ENCODE data around the gene ALDH4A1.
A peak's percentile ranks its signal among the peaks of the same experiment; 100 is the strongest.

The ALDH4A1 gene, protein sequence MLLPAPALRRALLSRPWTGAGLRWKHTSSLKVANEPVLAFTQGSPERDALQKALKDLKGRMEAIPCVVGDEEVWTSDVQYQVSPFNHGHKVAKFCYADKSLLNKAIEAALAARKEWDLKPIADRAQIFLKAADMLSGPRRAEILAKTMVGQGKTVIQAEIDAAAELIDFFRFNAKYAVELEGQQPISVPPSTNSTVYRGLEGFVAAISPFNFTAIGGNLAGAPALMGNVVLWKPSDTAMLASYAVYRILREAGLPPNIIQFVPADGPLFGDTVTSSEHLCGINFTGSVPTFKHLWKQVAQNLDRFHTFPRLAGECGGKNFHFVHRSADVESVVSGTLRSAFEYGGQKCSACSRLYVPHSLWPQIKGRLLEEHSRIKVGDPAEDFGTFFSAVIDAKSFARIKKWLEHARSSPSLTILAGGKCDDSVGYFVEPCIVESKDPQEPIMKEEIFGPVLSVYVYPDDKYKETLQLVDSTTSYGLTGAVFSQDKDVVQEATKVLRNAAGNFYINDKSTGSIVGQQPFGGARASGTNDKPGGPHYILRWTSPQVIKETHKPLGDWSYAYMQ

DNA sequence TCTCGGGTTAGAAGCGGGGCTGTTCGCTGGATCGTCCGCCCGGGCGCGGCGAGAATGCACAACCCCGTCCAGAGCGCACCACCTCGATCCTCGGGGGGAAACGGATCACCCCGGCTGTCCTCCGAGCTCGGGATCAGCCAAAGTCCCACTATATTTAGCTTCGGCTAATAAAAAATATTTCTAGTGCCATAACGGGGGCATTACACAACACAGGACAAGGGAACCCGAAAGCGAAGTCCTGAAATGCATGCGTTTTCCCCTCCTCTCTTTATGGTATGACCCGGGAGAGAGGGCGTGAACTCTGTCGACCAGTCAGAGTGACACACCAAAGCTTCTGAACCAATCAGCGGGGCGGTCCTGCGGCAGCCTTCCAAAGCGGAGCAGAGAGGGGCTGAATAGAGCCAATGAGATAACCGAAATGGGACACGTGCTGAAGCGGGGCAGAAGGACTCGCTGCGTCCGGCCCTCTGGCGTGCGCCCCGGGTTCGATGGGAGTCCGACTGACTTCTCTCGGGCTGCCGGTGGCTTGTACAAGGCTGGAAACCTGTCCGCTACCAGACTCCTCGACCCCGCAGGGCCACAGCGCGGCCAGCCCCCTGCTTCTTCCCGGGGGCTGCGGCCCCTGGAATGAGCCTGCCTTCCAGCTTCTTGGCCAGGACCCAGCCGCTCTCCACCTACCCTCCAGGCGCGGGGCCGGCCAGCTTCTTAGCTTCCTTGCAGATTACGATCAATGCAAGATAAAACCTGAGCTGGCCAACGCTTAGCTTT, at the start of gene ALDH4A1:
ALDH4A1 (minus strand) TSS at position 33 of the 768 bp plus-strand sequence; CDS start at position 1, 32 bp downstream.
- peak; percentile 99 for DNase-seq

DNA sequence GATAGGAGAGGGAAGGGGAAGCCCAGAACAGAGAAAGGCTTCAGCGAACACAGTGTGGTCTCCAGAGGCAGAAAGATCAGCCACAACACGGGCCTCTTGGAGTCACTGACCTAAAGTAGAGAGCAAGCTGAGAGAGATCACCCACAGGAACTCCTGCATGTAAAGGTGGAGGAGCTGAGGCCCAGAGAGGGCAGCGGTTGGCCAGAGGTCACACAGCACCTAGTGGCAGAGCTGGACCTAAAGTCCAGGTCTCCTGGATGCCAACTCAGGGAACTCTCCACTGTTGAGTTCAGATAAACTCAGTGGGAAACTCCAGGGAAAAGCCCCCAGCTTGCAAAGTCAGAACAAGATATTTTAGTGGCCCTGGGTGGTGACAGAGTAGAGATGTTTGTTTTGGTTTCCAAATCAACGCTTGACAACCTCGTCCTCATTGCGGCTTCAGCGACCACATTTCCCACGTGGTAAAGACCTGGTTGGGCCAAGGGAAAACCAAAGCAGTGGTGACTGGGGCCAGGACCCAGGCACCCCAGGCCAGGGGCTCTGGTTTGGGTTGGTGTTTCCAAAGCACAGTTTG, 49.5 kb upstream of the ALDH4A1 start:
- DNase-seq: no peak

DNA sequence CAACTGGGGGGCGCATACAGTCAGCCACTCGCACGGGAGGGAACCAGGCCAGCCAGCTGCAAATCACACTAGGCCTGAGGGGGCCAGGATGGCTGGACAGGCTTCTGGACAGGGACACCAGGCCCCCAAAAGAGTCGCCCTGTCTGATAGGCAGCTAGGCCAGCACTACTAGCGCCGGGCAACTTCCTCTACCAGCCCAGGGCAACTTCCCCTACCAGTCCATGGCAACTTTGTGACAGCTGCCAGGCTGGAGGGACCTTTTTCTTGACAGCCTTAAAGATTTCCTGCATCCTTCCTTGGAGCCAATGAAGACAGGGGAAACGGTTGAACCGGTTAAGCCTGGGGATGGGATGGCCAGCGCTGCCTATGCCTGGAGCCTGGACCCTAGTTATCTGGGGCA, 49.1 kb upstream of the ALDH4A1 start:
- DNase-seq: no peak

DNA sequence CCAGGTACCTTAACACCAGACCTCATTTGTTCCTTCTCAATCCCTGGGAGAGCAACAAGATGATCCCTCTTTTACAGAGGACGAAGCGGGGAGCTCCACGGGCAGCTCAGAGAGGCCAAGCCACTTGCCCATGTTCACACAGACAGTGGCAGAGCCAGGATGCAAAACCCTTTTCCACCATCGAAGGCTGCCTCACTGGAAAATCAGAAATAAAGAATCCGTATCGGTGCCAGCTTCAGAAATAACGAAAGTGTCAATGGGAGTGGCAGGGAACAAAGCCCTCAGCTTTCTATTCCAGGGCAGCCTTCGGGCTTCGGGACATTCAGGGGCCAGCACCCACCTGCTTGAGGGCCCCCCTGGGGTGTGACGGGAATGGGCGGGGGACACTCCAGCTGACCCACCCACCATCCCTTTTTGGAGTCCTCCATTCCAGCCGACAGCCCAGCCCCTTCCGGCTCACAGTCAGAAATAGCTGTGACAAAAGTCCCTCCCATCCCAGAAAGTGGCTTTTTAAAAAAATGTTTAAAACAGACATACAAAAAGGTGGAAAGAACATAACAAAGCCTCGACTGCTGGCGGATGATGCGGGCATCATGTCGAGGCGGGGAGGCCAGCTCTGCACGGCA, 48.2 kb upstream of the ALDH4A1 start:
- DNase-seq: no peak

DNA sequence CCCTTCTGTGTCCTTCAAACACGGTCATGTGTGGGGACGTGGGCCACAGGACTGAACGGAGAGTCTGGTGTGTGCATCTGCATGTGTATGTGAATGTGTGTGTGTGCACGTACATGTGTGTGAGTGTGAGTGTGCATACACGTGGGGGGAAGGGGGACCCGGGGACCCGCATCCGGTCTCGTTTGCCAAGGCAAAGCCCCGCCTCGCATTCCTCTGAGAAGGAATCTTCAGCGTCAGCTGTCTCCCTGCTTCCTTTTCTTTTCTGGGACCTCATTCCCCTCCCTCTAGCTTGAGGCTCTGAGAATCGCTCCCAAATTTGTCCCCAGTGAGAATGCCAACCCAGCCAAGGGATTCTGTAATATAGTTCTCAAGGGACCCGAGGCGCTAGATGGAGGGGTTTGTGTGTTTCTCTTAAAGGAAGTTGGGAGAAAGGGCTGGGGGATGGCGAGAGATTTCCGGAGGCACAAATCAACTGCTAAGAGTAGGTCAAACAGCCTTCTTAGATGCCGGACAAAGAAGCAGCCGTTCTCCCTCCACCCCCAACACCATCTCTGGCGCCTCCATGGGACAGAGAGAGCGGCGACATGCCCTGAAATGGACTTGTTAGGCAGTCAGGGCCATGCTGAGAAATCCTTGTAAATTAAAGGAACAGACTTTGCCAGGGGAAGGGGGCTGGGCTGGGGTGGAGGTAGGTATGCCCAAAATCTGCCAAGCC, 47.5 kb upstream of the ALDH4A1 start:
- DNase-seq: peak; percentile 81

DNA sequence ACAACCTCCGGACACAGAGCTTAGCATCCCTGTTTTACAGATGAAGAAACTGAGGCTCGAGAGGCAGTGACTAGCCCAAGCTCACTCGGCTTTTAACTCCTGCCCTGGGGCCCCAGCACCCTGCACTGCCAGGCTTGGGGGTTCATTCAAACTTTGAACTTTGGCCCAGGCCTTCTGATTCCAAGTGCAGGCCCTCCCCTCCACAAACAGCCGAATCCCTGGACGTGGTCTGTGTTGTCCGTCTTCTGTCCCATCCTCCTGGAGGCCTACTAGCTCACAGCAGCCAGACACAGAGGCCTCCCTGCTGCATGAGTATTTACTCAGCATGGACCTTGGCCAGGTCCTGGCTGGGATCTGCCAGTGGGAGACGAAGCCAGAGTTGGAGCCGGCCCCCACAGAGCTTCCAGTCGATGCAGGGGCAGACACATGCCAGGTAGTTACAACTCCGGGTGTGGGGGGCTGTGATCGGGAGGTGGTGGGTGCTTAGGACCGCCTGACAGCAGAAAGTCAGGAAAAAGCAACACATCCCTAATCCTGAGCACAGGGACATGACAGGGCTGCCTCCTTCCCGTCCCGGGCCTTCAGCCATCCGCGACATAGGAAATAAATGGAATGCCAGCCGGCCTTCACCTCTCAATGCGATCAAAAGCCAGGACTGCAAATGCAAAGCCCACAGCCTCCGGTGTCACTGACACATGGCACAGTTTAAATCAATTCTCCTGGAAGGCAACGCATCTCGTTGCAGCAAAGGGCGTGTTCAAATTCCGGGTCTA, 46.7 kb upstream of the ALDH4A1 start:
- no peak for DNase-seq

DNA sequence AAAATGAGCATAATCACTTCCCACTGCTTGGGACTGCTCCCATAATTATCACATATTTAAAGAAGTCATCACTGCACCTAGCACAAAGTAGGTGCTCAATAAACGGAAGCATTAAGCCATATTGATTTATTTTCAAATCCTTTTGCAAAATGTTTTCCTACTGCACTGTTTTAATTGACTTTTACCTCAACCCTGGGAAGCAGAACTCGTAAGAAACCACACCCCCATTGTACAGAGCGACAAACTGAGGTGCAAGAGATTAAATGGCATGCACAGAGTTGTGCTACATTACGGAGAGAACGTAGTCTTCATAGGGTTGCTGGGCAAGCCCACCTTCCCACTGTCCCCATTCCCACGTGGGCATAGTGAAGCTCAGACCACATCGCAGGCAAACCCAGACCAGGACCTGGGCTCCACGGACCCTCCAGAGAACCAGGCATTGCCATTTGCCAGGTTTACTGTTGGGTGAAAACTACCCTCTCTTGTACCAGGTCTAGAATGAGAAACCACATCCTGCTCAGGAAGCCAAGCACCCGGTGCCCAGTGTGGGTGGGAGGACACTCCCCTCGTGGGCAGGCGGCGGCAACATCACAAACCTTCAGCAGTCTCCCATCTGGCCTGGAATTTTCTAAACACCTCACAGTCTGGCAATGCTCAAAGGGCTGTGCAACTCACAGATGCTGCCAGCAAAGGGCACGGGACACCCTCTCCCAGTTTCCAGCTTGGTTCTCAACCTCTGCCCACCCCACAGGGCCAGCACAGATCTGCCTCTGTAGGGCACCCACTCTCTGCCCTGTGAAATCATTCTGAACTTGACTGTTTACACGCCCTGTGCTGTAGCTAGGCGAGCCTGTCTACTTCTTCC, 45.9 kb upstream of the ALDH4A1 start:
- no peak for DNase-seq

DNA sequence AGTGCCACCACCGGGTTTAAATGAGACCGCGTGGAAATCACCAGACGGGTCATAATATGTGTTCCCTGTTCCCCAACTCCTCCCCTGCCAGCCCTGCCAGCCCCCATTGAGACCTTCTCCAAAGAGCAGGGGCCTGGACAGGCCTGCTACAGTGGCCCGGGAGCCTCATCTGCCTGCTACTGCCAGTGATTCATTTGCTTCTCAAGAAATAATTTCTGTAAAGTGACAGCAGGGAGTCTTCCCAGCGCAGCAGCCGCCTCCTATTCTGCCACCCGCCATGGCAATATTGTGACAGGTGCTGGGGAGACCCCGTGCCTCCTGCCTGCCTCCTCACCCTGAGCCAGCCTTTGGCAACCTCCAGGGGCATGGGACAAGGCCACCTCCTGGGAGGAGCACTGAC, 45.2 kb upstream of the ALDH4A1 start:
- no peak for DNase-seq

DNA sequence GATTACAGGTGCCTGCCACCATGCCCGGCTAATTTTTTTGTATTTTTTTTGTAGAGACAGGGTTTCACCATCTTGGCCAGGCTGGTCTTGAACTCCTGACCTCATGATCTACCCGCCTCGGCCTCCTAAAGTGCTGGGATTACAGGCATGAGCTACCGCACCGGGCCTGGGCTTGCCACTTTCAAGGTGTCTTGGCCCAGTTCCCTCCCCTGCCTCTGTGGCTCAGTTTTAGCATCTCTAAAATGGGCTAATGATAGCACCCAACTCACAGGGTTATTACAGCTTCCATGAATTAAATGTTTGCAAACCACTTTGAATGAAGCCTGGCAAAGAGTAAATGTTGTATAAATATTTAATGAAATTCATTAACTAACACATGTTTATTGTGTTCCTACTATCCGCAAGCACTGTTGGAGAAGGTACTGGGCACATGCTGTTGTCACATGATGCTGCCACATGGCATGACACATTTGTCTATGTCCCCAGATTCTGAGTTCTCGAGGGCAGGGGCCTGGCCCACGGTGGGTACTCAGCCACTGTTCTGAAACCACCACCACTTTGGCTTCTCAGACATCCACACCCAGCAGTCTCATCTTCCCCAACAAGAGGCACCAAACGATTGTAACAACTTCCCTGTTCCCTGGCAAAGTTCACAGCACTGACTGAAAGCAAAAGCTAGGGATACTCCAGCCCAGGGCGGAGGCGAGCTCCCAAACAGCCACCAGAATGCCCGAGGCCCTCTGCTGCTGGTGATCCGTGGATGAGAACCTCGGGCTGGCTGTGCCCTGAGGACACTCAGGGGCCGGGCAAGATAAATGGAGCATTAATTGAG, 44.4 kb upstream of the ALDH4A1 start:
- DNase-seq: no peak

DNA sequence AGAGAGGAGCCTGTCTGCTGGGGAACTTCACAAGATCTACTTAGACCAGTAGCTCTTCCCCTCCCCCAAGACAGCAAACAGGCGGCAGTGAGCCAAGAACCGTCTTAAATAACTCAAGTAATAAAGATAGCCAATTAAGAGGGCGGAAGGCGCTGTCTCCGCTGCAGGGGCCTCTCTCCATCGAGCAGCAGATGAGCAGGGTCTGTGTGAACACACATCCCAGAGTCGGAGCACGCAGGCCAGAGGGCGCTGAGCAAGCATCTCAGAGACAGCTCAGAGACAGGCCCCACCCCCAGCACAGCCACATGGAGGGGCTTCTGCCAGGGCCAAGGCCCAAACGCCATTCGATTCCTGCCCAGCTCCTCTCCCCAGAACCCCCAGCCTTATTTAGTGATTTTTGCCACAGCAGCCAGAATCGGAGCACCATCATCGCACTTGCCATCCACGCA, 43.1 kb upstream of the ALDH4A1 start:
- peak; percentile 86 for DNase-seq

DNA sequence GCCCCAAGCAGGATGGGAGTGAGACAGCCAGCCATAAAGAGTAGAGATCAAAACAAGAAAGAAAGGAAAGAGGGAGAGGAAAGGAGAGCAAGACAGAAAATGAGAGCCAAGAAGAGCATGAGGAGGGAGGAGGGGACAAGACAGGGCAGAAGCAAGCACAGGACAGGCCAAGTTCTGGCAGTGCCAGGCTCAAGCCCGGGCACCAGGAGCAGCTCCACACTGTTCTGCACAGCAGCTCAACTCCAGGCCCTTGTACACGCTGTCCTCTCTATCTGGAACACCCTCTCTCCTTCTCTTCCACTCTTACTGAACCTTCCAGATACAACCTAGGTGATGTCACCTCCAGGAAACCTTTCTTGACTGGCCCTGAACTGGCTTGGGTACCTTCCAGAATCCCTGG, 42.5 kb upstream of the ALDH4A1 start:
- DNase-seq: no peak

DNA sequence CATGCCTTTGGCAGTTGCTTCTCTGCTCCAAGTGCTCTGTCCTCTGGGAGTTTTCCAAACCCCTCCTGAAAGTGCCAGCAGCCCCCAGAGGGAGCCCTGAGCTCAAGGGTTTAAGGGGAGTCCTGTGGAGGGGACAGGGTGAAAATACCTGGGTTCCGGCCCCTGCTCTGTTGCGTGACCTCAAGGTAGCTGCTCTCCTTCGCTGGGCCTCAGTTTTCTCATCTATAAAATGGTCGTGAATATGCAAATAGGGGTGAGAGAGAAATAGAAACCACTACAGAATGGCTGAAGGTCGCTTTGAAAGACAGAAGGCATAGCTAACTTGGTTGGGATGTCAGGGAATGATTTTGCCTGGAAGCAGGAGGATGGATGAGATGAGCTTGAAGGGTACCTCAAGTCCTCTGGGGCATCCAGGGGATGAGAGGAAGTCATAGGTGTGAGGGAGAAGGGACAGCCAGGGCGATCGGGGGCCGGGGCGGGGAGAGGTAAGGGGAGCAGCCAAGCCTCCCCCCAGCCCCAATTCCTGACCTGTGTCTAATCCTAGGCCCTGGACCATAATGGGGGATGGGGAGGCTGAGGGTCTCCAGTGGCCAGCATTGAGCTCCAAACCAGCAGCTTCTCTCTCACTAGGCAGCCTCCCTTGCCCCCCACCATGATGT, 41.7 kb upstream of the ALDH4A1 start:
- DNase-seq: no peak

DNA sequence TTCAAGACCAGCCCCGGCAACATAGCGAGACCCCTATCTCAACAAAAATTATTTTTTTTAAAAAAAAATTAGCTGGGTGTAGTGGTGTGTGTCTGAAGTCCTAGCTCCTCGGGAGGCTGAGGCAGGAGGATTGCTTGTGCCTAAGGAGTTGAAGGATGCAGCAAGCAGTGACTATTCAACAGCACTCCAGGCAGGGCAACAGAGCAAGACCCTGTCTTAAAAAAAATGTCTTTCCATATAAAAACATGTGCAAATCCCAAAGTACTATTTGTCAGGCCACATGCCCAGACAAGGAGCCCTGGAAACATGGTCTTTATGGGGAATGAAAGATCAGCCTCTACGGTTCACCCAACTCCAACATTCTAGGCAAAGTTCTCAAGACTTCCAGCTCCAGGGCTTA, 40.8 kb upstream of the ALDH4A1 start:
- no peak for DNase-seq

DNA sequence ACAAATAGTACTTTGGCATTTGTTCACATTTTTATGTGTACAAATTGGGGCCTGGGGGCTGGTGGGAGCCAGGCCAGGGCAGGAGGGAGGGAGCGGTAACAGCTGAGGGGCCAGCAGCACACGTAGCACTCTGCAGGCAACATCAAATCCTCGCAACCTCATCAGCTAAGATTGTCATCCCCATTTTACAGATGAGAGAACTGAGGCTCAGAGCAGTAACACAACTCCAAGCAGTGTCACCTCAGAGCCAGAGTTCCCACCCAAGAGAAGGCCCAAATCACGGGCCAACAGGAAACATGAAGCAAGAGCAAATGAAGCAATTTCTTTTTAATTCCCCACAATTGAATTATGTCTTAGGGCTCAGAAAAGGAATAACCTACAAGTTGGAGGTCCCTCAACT, 40.0 kb upstream of the ALDH4A1 start:
- no peak for DNase-seq

DNA sequence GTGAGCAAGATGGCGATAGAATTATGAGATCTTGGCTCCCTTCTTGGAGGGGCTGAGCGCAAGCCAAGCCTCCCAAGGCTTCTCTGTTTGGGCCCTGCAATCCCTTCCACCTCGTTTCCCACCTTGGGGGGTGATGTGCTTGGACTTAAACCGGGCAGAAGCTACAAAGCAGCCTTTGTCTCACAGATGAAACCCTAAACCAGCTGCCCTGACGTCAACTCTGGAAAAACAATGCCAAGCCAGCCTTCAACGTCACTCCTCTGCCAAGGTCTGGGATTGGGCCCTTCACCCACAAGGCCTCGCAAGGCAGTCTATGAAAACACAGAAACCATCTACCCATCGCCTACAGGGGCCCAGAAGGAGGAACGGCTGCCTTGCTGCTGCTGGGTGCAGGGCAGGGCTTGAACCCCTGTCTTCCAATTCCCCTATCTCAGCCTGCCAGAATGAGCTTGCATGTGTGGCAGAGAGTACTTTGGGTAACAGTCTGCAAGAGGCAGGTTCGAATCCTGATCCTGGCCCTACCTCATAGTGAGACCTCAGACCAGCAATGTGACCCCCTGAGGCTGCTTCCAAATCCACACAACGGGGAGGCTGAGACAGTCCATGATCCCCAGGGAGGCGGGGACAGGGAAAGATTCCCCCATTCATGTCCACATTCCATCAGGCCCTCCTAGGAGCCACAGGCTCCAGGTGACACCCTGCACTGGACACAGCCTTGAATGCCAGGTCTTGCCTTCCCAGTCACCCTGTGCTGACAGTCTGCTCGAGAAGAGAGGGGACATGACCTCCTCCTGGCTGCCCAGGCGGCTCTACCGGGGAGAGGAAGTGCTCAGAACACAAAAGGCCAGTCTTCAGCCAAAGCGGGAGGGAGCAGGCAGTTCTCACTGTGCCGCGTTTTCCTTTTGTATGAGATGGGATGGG, 39.1 kb upstream of the ALDH4A1 start:
- DNase-seq: peak; percentile 69

DNA sequence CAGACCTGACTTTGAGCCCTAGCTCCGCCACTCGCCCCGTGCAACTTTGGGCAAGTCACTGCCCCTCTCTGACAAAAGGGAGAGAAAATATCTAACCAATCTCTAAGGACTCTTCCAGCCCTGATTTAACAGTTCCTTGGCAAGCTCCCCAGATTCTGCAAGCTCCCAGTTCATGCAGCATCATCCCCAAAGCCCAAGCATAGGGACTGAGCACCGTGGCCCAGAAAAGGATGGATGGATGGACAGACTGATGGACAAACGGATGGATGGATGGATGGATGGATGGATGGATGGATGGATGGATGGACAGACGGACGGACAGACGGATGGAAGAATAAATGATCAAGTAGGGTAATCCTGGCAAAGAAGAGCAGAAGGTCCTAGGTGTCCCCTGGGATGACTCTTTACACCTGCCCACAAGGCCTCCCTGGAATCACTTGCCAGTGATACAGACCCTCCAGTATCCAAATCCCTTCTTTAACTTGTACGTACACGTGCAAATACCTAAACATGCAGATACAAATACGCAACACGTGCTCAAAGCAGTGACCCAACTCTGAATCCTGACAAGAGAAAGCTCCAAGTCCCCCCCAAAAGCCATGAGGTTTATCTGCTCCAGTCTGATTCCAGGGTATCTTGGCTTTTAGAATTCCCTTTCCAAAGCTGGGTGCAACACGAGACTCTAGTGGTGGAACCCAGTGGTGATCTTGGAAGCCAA, 38.1 kb upstream of the ALDH4A1 start:
- no peak for DNase-seq

All from islet precursor cell (in vitro differentiated cells).